ENCODE measurements around the gene PSMG2. TPM values are rescaled to one million over a fixed set of nuclear protein-coding genes. Genes with fewer than 3 reads are reported as not detected.
A peak's percentile ranks its signal among the peaks of the same experiment; 100 is the strongest.
"Not testable (repeated sequence)": the region's sequence is repeated elsewhere in the genome, so short reads cannot be mapped to it uniquely, and the experiment has no call there.

PSMG2 gene
- polyA plus RNA-seq, 10 donors = 47.1 to 56.7 (median 52.4) TPM

DNA sequence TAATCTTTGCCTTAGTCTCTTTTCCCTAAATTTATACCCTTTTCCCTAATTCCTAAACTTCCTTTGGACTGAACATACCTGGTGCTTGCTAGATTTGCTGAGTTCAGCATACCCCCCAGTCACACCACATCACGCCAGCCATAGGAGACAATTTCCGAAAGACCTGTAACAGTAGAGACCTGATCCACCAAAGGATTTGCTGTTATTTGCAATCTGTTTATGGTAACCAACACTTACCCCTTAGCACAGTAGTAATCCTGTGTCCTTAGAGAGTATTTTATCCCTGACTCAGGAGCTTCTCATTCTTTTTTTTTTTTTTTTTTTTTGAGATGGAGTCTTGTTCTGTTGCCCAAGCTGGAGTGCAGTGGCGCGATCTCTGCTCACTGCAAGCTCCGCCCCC, 8.6 kb downstream of the PSMG2 start:
- DNase-seq = no peak

DNA sequence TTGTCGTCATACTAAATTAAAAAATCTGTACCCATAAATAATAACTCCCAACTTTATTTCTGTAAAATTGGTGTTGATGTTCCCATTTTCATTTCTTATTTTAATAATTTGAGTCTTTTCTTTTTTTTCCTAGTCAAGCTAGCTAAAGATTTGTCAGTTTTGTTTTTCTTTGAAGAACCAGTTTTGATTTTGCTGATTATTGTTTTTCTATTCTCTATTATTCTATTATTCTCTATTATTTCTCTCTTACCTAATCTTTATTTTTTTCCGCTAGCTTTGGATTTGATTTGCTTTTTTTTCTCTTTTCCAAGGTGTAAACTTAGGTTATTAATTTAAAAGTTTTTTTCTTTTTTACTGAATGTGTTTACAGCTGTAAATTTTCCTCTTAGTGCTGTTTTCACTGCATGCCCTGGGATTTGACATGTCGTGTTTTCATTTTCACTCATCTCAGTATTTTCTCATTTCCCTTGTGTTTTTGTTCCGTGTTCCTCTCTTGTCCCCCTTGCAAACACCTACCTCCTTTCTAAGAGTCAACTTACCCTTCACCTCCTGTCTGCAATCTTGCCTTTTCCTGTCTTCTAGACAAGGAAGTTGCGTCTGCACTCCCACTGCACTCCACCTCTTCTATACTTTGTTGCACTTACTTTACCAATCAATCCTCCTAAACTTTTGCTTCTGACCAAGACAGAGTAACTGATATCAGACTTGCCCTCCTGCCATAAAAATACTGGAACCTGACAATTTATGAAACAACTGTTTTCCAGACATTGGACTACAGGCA, 18.8 kb downstream of the PSMG2 start:
- DNase-seq = no peak

DNA sequence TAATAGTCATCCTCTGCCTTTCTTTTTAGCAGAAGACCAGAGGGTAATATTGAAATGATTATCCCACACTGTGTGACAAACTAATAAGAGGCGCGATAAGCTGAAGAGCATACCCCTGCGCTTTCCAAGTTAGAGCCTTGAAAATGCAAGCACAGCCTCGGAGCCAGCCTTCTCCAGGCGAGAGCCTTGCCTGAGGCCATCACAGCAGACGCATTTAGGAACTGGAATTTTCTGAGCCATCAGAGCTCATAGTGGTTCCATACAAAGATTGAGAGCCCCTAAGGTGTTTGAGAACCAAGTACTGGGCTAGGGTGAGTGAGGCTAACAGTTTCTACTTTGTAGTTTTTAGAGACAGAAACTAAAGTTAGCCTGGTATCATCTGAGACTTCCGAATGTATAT, 19.9 kb downstream of the PSMG2 start:
- DNase-seq = no peak

DNA sequence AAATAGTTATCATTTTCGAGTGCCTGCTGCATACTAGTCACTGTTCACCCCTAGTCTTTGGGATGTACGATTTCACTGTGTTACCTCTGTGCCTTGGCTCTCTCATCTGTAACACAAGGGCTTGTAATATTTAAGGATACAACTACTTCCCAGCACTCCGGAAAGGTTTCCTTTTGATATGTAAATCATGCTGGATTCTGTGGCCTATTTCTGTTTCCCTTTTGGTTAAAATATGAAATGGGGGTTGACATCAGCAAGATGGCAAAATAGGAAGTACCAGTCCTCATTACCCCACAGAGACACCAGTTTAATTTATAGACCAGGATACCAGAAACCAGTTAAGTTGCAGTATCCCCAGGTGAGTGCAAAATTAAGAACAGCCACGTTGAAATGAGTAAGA, 23.5 kb downstream of the PSMG2 start:
- no peak for DNase-seq

DNA sequence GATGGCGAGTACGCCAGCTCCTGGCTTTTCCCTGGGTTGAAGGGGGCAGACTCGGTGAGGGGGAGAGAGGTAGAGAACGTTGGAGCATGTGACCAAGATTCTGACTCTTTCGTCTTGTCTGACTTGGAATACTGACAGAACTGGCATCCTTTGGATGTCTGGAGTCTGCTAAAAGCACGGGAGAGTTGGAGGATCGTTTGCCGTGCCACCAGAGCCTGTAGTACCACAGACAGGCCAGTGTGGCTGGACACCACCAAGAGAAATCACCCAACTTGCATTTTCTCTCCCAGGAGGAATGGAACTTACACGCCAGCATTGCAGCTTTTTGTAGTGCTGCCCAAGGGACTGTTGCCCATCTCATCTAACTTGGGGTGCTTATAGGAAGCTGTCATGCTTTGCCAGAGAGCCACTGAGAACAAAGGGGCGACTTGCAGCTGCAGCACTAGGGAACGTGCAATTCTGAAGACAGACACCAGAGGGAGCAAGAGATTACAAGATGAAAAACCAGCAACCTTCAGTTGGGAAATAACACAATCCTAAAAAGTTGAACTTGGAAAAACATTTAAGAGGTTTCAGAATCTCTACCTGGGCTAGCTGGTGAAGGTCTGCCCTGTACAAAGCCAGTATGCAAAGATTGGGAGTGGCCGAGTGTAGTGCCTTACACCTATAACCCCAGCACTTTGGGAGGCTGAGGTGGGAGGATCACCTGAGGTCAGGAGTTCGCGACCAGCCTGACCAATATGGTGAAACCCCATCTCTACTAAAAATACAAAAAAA, 24.1 kb downstream of the PSMG2 start:
- peak; percentile 53 to 78 (median 73) for DNase-seq

DNA sequence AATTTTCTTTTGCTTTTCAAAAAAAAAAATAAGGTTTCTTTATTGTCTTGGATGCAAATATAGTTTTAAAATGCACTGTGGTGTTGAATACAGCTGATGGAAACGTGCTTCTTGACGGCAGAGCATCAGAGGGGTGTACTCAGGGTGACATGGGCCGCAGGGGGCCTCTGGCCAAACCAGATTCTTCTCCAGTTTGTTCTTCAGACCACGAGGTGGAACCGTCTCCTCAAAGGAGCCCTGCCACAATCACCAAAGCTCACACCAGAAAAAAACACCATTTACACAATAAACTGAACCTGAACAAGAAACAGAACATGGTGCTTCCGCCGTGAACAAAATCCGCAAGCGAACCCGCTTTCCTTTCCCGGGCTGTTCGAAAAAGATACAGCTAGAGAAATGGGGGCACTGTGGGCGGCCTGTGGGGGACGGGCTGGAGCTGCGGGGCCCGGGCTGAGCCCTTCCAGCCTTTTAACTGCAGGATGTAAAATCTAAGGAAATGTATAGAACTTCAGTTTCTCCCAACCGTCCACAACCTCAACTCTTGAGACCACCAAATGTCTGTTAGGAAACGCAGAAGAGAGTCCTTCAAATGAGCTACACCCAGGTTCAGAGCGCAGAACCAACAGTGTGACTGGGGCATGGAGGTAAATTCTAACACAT, 34.5 kb downstream of the PSMG2 start:
- no peak for DNase-seq

DNA sequence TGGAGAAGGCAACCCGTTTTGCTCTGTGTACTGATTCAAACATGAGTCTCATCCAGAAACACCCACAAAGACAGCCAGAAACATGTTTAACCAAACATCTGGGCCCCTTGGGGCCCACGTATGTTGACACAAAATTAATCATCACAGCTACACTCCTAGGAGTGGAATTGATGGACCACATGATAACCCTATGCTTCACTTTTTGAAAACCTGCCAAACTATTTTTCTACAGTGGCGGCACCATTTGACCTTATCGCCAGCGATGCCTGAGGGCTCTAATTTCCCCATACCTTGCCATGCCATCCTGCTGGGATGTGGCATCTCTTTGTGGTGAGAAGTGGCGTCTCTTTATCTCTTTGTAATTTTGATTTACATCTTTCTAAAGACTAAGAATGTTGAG, 38.5 kb downstream of the PSMG2 start:
- peak in 1 of 3 donors; percentile 40 for DNase-seq

DNA sequence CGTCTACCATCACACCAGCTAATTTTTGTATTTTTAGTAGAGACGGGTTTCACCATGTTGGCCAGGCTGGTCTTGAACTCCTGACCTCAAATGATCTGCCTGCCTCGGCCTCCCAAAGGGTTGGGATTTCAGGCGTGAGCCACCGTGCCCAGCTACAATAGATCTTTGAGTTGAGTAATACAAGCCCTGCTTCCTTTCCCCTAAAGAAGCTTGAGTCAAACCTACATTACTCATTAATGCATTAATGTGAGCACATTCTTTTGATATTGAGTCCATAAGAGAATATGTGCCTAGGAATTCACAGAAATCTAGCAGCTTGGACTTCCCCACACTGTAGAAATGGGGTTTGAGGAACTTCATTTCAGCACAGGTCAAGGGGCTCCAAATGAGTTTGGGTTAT, 39.6 kb downstream of the PSMG2 start:
- peak in 1 of 3 donors; percentile 58 for DNase-seq

DNA sequence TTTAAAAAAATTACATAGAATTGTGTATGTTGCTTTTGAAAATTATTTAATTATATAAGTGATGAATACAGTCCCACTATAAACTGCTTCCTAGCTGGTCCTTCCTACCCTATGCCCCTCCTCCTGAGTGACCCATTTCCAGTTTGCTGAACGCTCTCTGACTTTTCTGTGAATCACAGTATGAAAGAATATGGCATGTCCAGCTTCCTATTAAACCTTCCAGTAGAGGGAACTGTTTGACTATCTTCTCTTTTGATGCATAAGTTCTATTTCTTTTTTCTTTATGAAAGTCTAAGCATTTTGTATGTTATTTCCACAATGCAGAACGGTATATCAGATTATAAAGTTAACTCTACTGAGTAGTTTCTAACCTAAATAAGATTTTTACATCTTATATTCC, 41.3 kb downstream of the PSMG2 start:
- peak; percentile 45 to 60 (median 46) for DNase-seq

DNA sequence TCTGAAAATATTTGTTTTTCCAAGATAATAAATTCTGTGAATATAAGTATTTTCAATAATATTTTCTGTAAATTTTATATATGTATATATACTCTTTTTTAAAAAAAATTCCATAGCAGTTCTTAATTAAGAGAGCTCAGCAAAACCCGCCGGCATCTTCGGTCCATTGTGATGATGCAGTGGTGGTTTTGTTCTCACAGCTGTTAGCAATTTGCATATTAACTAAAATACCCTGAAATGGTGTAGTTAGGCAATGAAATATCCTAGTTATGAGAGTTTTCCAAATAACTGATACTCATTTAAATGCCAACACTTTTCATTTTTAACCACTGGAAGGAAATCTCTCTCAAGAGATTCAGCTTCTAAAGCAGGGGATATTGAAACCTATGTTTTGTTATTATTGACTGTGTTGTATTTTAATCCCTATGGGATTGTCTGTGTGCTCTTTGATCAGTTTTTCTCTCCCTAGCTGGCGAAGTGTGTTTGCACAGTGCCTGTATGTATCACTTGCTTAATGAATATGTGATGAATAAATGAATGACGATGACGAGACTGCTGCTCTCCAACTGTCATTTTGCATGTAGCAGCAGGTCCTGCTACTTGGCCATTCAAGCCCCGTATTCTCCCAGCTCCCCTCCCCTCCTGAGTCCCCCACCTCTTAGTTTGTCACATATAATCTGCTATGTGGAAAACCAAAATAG, 42.4 kb downstream of the PSMG2 start:
- no peak for DNase-seq

DNA sequence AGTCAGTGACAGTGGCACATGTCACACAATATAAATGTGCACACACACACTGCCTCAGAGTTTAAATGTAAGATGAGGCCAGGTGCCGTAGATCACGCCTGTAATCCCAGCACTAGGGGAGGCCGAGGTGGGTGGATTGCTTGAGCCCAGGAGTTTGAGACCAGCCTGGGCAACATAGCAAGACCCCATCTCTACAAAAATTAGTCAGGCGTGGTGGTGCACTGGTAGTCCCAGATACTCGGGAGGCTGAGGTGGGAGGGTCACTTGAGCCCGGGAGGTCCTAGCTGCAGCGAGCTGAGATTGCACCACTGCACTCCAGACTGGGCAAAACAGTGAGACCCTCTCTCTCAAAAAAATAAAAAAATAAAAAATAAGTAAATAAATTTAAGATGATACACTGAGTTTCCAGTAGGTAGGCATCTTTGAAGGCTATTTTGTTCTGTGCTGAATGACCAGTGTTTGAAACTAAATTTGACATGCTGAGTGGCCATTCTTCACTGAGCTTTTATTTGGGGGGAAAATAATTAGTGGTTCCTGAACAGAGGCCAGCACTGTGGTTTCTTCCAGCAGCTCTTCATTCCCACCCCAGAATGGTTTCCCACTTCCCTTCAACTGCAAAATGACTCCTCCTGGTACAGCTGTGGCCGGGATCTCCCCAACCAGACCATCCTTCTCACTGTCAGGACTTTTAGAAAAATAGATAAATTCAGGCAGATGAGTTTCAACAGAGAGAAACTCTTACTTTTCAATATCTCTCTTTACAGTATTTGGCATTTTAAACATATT, 44.9 kb downstream of the PSMG2 start:
- DNase-seq = no peak

DNA sequence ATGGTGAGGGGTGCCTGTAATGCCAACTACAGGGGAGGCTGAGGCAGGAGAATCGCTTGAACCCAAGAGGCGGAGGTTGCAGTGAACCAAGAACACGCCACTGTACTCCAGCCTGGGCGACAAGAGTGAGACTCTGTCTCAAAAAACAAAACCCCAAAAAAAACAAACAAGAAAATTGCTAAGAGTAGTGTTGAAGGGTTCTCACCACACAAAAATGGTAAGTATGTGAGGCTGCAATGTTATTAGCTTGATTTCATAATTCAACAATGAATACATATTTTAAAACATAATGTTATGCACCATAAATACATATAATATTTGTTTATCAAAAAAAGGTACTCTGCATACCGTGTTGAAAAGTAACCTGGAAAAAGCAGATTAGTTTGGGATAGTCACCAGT, 45.8 kb downstream of the PSMG2 start:
- DNase-seq = no peak

DNA sequence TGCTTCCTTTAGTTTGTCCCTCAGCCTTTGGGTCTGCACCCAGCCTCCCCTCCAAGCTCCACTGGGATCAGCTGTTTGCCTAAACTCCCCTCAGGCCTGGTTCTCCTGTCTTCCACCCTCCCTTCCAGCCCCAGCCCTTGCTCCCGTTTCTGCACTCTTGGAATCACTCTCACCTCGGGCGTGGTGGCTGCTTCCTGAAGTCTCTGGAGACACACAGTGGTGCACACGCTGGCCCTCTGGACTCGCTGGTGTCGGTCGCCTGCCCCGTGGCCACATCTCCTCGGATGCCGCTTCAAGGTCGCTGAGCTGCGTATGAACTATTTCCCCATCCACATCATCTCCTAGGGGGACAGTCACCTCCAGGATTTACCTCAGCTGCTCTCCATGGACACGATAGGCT, 46.3 kb downstream of the PSMG2 start:
- no peak for DNase-seq

DNA sequence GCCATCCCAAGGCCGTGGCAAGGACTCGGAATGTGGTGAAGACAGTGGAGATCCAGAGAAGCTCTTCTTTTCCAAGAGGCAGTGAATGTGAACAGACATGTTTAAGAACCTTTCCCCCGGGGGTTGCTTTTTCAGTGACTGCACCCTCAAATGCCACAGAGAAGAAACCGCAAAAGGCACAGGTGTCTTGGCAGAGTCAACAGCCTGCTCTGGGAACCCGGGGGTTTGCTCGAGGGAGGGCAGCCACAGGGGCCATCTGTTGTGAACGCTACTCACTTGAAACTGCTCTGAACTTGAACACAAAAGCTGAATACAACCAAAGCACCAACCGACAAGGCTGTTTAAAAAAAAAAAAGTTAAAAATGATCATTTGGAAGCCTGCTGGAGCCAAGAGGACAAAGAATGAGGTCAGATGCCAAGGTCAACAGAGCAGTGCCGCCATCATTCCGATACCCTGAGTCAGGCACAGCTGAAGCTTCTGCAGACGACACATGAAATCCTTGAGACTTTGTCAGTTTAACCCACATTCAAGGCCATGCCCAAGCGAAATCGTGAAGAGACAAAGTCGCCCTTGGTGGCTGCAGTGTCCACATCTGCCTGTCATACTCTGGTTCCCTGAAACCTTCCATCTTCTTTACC, 47.4 kb downstream of the PSMG2 start:
- DNase-seq = no peak

DNA sequence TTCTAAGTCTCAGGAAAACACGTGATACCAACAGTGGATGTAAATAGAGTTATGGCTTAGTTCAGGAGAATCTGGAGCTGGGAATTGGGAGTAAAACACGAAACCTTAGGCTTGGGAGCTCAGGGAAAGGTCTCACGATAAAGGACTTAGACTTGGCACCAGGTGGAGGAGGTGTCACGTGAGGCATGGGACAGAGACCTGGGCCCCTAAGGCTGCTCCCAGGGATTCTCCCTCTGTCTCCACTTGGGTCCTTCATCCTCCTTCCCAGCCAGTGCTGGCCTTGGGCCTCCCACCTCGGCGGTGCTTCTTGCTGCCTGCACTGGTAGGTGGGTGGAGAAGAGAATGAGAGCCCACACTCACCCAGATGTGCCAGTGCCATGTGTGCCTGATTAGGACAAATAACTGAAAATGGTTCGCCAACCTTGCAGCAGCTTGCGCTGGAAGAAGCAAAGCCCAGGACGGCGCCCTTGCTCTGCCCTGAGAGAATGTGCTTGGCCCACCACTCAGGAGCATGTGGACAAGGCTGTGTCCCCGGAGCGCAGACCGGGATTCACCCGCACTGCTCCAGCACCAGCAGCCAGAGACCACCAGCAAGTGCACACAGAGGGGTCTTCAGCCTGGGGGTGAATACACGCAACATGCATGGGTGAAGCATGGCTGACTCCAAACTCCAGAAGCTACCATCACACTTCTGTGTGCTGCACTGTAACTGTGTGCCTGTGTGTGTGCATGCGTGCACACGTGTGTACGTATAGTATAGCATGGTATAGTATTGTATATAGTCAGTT, 48.1 kb downstream of the PSMG2 start:
- no peak for DNase-seq

DNA sequence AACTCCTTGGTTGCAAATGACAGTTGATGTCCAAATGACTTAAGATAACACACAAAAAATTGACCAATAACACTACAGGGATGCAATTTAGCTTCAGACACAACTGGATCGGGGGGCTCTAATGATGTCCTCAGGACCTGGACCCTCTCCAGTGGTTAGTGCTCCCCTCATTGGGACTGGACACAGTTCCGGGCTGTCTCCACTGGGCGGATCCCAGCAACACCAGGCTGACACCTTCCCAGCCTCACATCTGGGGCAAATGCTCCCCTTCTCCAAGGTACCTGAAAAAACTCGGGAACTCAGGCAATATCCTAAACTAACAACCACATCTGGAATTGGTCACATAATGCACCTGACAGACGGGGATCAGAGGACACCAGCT, 48.7 kb downstream of the PSMG2 start:
- no peak for DNase-seq

DNA sequence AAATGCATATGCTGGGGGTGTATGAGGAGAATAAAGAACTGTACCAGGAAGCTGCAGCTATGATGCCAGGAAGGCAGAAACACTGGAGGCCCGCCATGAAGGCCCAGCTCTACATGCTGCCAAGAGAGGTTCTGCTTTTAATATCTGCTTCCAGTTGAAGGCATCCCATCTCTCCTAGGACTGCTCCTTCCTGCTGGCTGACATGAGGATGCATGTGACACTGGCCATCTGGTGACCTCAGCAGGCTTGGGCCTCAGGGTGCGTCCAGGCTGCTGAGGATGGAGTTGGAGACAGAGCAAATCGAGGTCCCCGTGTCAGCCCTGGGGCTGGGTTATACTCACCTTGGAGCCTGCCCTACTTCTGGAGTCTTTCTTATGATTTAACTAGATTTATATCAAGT, 49.0 kb downstream of the PSMG2 start:
- DNase-seq = no peak

DNA sequence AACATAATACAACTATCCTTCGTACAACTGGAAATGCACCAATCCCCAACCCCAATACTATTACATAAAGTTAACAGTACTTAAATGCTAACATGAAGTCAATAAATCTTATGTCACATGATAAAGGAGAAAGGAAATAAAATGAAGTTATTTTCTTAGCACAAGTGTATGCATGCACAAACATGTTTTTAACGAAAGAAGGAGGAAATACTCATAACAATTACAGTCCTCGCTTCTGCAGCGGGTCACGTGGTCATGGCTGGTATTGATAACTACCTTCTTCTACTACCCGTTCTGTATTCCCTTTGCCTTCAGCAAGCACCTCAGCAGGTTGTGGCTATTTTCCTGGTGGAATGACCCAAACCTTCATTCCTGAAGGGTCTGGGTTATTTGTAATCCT, 51.7 kb downstream of the PSMG2 start:
- DNase-seq = no peak

DNA sequence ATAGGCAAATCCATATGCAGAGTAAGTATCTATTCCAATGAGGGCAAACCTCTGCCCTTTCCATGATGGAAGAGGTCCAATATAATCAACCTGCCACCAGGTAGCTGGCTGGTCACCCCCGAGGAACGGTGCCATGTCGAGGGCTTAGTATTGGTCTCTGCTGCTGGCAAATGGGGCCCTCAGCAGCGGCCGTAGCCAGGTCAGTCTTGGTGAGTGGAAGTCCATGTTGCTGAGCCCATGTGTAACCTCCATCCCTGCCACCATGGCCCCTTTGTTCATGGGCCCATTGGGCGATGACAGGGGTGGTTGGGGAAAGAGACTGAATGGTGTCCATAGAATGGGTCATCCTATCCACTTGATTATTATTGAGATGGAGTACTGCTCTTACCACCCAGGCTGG, 52.8 kb downstream of the PSMG2 start:
- not testable (repeated sequence) for DNase-seq

DNA sequence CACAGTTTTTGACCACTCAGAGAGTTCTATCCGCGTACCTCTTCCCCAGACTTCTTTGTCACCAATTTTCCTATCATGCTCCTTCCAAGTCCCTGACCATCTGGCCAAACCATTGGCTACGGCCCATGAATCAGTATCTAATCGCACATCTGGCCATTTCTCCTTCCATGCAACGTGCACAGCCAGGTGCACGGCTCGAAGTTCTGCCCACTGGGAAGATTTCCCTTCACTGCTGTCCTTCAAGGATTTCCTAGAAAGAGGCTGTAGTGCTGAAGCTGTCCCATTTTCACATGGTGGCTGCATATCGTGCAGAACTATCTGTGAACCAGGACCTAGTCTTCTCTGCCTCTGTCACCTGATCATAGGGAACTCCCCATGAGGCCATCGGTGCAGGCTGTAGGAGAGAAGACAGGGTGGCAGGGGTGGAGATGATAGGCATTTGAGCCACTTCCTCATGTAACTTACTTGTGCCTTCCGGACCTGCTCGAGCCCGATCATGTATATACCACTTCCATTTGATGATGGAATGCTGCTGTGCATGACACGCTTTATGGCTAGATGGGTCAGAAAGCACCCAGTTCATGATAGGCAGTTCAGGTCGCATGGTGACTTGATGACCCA, 53.9 kb downstream of the PSMG2 start:
- not testable (repeated sequence) for DNase-seq

Data from muscle of back (tissue), 11 donors.